NCI-H2107 treated with DMSO at 0.1 percent for 48 hours (cell line): Measurements from ENCODE around the gene CFAP68.

Experiments used
- DNase-seq: peaks from one replicate; lab custom pipeline; 2025; ENCODE audit not compliant: unreplicated experiment; lab: John Stamatoyannopoulos, UW

Gene CFAP68

DNA sequence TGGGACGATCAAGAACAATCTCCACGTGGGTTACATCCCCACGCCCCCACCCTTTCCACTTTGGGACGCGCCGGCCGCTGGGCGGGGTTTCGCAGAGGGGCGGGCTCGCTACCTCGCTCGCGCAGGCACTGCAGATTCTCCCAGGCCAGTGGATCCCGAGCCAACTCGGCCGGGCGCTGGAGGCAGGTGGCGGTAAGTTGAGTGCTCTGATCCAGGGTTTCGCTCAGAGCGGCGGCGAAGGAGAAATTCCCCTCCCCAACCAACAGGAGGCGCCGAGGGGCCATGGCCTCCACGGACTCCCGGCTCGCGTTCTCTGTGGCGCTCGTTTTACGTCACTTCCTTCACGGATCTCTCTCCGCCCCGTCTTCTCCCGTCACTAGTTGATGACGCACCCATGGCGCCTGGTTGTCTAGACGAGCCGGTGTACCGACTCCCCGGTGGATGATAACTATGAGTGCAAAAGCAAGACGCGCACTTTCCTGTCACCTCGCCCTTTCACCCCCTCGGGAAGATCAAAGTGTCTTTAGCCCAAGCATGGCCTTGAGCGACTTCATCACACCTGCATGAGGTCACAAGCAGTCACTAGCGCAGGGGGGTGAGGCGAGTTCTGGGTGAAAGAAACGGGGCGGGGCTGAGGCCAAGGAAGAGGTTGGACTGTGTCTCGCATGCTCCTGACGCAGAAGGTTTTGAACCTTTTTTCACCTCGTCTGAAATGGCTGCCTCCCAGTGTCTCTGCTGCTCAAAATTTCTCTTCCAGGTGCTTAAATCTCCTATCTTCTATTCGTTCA, at the start of gene CFAP68, which contains the start of gene FDXACB1:
TSS of gene CFAP68 (plus strand) at position 693 of the 788 bp plus-strand sequence. CDS start at position 713, 20 bp downstream.
TSS of gene FDXACB1 (minus strand) at position 317 of the 788 bp plus-strand sequence. CDS start at position 284, 33 bp downstream.
- peak; percentile 94 for DNase-seq

DNA sequence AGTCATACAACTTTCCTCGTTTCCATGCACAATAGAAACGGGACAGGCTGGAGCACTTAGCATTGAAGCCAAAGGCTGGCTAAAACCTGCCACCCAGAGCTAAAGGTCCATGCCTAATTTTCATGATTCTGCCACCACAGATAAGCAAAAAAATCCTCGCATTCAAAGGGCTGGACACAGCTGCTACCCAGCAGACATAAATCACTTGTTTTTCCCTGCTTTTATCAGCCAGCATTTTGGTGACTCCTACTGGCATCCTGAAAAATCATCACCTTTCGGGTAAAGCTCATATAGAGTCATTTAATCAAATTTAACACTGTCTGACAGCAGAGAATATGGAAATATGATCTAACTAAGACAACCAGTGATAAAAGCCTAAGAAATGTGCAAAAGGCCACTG, 45.8 kb upstream of the CFAP68 start:
- no peak for DNase-seq

- no peak for DNase-seq
Measured at GRCh38 chr11:111834432-111835163, 44.7 kb upstream of the CFAP68 start.

DNA sequence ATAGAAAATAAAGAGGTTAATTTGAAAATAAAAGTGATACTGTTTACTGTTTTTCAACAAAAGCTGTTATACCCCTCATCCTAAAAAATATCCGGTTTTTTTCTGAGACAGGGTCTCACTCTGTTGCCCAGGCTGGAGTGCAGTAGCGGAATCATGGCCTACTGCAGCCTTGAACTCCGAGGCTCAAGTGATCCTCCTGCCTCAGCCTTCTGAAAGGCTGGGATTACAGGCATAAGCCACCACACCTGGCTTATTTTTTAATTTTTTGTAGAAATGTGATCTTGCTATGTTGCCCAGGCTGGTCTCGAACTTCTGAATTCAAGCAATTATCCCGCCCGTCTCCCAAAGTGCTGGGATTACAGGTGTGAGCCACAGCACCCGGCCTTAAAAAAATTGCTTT, 43.7 kb upstream of the CFAP68 start:
- DNase-seq = no peak

DNA sequence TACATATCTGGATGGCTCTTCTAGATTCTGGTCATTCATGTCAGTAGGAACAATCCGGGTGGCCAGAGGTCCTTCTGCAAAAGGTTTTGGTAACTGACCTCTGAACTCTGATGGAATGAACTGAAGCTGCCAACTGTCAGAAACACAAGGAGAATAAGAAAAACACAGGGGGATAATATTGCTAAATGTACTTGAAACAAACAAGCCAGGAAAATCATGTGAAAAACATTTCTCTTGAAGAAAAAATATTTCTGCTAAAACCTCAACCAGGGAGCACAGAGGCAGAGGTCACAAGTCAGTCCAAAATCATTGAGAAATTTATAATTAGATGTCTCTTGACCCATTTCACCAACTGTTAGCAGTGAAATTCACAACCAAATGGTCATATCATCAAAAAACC, 43.2 kb upstream of the CFAP68 start:
- no peak for DNase-seq

DNA sequence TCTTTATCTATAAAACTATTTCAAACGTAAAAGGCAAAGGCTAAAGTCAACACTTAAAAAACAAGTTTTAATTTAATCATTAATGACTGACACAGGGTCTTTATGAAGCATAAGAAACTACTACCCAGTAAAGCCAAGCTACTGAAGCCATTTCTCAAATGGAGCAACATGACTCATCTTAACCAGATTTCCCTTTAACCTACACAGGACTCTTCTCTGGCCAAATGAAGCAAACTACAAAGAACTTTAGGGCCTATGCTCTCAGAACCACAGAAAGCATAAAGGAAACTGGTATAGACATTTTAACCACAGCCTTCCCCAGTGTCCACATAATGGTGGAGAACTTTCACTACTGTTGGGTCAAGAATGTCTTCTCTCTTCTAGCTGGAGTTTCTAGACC, 42.6 kb upstream of the CFAP68 start:
- DNase-seq = no peak

DNA sequence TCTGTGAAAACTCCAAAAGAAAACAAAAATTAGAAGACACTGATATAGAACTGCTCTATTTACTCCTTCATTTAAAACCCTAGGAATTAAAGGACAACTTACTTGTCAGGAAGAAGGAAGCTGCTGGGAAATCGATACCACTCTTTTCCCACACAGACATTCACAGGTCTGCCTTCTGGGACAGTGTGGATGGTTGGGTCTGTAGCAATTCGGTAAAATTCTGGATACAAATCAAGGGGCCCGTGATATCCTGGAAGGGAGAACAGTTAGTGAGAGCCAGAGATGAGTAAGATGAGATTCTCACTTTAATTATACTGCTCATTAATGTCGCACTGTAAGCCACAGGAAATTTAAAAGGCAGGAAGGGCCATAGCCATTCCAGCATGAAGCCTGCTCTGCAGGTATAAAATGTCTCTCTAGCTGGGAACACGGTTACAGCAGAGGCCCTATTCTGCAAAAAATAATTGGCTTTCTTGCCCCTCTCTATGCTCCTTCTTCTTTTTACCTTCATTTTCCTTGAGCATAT, 41.9 kb upstream of the CFAP68 start:
- no peak for DNase-seq

- no peak for DNase-seq
Measured at GRCh38 chr11:111838054-111838453, 41.3 kb upstream of the CFAP68 start.

DNA sequence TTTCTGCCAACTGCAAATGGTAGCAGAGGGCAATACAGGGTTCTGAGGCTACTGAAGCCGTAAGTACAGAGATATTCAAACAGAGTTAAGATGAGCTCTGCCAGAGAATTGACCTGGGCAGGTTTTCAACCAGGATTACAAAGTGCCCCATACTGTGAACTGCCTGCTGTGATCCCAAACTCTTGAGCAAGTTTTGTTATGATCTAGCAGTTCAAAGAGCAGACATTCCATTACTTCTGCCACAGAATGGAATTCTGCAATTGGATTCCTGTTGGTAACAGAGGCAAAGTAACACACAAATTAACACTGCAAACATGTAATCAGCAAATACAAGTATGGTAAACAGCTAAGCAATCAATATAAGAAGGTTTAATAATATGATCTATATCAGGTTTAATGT, 39.2 kb upstream of the CFAP68 start:
- no peak for DNase-seq

DNA sequence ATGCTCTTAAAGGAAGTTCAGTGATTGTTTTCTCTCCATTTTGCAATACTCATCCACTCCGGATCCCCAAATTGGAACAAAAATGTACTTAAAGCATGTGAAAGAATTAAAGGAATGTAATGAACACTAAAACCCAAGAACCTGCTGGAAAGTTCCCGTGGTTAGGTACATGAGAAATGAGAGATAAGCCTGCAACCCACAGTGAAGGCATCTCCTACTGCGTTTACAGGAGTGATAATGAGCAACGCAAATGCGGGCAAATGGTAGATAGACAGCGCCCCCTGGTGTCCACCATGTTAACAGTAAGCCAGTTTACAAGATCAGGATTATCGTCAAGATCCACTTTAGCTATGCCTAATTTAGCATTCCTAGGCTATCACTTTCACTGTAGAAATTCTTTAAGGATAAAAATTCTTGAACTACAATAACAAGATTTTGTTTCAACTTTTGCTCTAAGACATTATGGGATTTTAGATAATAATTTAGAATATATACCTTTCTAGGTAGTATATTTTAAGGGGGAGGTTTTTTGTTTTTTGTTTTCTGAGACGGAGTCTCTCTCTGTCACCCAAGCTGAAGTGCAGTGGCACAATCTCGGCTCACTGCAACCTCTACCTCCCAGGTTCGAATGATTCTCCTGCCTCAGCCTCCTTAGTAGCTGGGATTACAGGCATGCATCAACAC, 37.8 kb upstream of the CFAP68 start:
- peak; percentile 58 for DNase-seq

DNA sequence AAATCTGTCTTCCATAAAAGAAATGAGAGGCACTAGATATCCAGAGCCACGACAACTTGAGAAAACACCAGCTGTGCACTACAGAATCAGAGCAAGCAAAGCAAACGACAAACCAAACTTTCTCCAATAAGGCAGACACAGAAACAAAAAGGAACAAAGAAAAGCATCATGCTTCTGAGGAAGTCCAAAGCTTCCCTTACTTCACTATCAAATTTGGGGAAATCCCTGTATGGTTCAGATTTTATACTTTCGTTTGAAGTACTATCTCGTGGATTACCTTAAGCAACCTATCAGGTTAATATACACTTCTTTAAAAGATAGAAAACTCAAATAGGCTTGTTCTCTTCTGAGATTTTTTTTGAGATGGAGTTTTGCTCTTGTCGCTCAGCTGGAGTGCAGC, 35.7 kb upstream of the CFAP68 start:
- DNase-seq = no peak

DNA sequence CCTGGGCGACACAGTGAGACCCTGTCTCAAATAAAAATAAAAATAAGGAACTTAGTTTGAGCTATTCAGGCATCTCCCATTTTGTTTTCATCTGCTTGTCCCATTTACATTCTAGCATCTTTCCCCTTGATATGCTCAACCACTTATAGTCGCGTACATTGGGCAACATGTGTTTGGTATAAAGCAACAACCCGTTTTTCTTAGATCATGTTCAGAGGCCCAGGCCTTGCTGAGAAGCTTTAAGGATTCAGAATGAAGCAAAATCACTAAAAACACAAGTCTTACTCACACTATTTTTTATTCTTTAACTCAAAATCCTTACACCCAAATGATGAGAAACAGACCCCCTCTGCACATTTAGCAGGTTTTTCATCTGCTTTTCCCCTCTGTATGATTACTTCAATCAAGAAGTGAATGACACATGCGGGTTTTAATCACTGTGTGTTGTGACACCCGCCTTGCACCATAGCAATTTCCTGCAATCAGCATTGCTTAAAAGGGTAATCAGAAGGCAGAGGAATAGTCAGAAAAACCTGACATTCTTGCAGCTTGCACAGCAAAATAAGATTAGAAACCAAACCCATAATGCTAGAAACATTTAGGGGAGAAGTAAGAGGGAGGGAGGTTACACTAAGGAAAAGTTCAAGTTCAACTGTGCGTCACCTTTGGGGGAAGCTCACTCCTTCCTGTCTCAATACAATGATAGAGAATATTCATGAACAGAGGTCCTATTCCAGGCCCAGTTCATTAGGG, 33.9 kb upstream of the CFAP68 start:
- DNase-seq = no peak

GRCh38 chr11:111846063-111846462, 33.3 kb upstream of the CFAP68 start:
- DNase-seq = no peak

GRCh38 chr11:111846636-111847035, 32.7 kb upstream of the CFAP68 start:
- no peak for DNase-seq

- no peak for DNase-seq
Measured at GRCh38 chr11:111849631-111850030, 29.7 kb upstream of the CFAP68 start.

GRCh38 chr11:111851067-111851466, 28.3 kb upstream of the CFAP68 start:
- DNase-seq = no peak

- DNase-seq = no peak
Measured at GRCh38 chr11:111851636-111852035, 27.7 kb upstream of the CFAP68 start.

- no peak for DNase-seq
Measured at GRCh38 chr11:111852103-111852502, 27.2 kb upstream of the CFAP68 start.

DNA sequence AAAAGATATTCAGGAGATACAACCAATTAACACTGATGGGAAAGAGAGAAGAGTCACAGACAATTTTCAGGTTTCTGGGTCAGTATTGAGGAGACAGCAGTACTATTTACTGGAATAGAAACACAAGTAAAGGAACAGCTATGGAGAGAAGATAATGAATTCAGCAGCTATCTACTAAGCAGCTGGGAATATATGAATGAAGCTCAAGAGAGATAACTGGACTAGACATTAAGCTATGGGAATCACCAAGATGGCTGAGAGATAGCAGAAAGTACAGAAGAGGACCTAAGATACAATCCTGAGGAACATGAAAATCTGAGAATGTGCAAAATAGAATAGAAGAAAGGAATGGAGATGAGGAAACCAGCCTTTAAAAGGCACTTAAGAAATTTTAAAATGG, 23.8 kb upstream of the CFAP68 start:
- DNase-seq = no peak

- DNase-seq = no peak
Measured at GRCh38 chr11:111860257-111860656, 19.1 kb upstream of the CFAP68 start.

- no peak for DNase-seq
Measured at GRCh38 chr11:111870113-111870512, 9.2 kb upstream of the CFAP68 start.
